Measurements from ENCODE around the gene INAVA.

Gene INAVA

GRCh38 chr1:200901350-200901749, 6.7 kb downstream of the INAVA start:
- no peaks in the 10 kb centered on the region for H3K9me3 ChIP-seq (ENCODE audit: low read length)
- no peak overlapping the region for H3K27ac ChIP-seq (ENCODE audit: low read depth, low read length)
- H3K27me3 ChIP-seq (ENCODE audit: control insufficient read depth in 1 of 2, insufficient read depth in 2 of 2, low read length in 2 of 2), result peaks cover 0 to 4% of the 10 kb centered on the region in 2 donors
- H3K4me1 ChIP-seq (ENCODE audit: insufficient read depth, low read length), result no peaks in the 10 kb centered on the region
- no peak overlapping the region for H3K9ac ChIP-seq (ENCODE audit: low read length)
- no peaks in the 10 kb centered on the region for H3K36me3 ChIP-seq (ENCODE audit: insufficient read depth, low read length)
- H3K4me3 ChIP-seq (ENCODE audit: low read depth in 1 of 2, low read length in 2 of 2), result no peak overlapping the region

- no peak overlapping the region for H3K9ac ChIP-seq (ENCODE audit: low read length)
- no peaks in the 10 kb centered on the region for H3K9me3 ChIP-seq (ENCODE audit: low read length)
Observed at GRCh38 chr1:200901796-200902444, 7.2 kb downstream of the INAVA start.

GRCh38 chr1:200903793-200904192, 9.1 kb downstream of the INAVA start:
- H3K4me3 ChIP-seq (ENCODE audit: low read depth in 1 of 2, low read length in 2 of 2), result no peak overlapping the region
- H3K9me3 ChIP-seq (ENCODE audit: low read length), result no peaks in the 10 kb centered on the region
- H3K27me3 ChIP-seq (ENCODE audit: control insufficient read depth in 1 of 2, insufficient read depth in 2 of 2, low read length in 2 of 2), result peaks cover 0 to 4% of the 10 kb centered on the region in 2 donors
- no peak overlapping the region for H3K27ac ChIP-seq (ENCODE audit: low read depth, low read length)
- H3K9ac ChIP-seq (ENCODE audit: low read length), result no peak overlapping the region
- no peaks in the 10 kb centered on the region for H3K4me1 ChIP-seq (ENCODE audit: insufficient read depth, low read length)
- no peaks in the 10 kb centered on the region for H3K36me3 ChIP-seq (ENCODE audit: insufficient read depth, low read length)

More at GRCh38 chr1:200901796-200902444, 7.2 kb downstream of the INAVA start:
- no peaks in the 10 kb centered on the region for H3K4me1 ChIP-seq (ENCODE audit: insufficient read depth, low read length)
- no peaks in the 10 kb centered on the region for H3K36me3 ChIP-seq (ENCODE audit: insufficient read depth, low read length)
- H3K27me3 ChIP-seq (ENCODE audit: control insufficient read depth in 1 of 2, insufficient read depth in 2 of 2, low read length in 2 of 2), result peaks cover 0 to 4% of the 10 kb centered on the region in 2 donors
- no peak overlapping the region for H3K4me3 ChIP-seq (ENCODE audit: low read depth in 1 of 2, low read length in 2 of 2)
- no peak overlapping the region for H3K27ac ChIP-seq (ENCODE audit: low read depth, low read length)

DNA sequence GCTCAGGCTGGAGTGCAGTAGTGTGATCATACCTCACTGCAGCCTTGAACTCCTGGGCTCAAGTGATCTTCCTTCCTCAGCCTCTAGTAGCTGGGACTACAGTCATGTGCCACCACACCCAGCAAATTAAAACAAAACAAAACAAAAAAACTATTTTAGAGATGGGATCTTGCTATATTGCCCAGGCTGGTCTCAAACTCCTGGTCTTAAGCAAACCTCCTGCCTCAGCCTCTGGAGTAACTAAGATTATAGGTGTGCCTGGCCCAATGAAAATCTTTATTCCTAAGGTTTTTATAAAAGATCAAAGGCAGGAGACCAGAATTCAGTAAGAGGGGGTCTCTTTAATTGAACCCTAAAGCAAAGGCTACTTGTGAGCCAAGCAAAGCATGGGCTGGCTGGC, 10.1 kb downstream of the INAVA start:
- Histone ChIP-seq H3K27ac (ENCODE audit: low read depth, low read length) (no peak overlapping the region), H3K9ac (ENCODE audit: low read length) (no peak overlapping the region), H3K36me3 (ENCODE audit: insufficient read depth, low read length) (no peaks in the 10 kb centered on the region), H3K4me3 (ENCODE audit: low read depth in 1 of 2, low read length in 2 of 2) (no peak overlapping the region), H3K27me3 (ENCODE audit: control insufficient read depth in 1 of 2, insufficient read depth in 2 of 2, low read length in 2 of 2) (peaks cover 0 to 4% of the 10 kb centered on the region in 2 donors), H3K4me1 (ENCODE audit: insufficient read depth, low read length) (no peaks in the 10 kb centered on the region), H3K9me3 (ENCODE audit: low read length) (no peaks in the 10 kb centered on the region)

DNA sequence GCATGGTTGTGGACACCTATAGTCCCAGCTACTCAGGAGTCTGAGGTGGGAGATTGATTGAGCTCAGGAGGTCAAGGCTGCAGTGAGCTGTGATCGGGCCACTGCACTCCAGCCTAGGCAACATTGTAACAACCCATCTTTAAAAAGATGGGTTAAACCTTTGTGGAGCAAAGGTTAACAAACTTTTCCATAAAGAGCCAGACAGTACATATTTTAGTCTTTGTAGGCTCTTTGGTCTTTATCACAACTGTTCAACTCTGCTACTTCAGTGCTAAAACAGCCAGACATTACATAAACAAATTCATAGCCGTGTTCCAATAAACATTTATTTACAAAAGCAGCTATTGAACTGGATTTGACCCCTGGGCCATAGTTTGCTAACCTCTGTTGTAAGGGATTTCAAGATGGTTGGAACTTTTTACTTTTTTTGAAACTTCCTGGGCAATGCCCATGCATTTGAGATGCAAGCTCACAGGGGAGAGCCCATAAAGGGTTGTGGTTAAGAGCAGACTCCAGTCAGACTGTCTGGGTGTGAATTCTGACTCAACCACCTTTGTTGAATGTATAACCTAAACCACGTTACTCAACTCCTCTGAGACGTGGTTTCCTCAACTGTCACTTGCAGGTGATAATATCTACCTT, 10.8 kb downstream of the INAVA start:
- Histone ChIP-seq H3K9me3 (ENCODE audit: low read length) (no peaks in the 10 kb centered on the region), H3K27me3 (ENCODE audit: control insufficient read depth in 1 of 2, insufficient read depth in 2 of 2, low read length in 2 of 2) (no peaks in the 10 kb centered on the region), H3K36me3 (ENCODE audit: insufficient read depth, low read length) (no peaks in the 10 kb centered on the region), H3K27ac (ENCODE audit: low read depth, low read length) (no peak overlapping the region), H3K4me1 (ENCODE audit: insufficient read depth, low read length) (no peaks in the 10 kb centered on the region), H3K4me3 (ENCODE audit: low read depth in 1 of 2, low read length in 2 of 2) (no peak overlapping the region), H3K9ac (ENCODE audit: low read length) (no peak overlapping the region)

DNA sequence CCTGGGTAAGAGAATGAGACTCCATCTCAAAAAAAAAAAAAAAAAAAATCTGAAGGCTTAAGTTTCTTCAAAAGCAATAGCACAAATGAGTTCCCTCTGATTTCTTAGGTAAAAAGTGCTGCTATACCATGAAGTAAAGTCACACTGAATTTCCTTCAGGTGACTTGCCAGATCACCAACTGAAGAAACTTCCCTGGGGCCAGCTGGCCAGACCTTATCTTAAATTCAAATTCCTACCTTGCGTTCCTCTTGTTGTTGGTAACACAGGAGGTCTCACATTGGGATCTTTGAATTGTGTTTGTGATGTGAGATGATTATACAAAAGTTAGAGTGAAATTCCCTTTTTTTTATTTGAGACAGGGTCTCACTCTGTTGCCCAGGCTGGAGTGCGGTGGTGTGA, 11.8 kb downstream of the INAVA start:
- Histone ChIP-seq H3K9me3 (ENCODE audit: low read length) (no peaks in the 10 kb centered on the region), H3K36me3 (ENCODE audit: insufficient read depth, low read length) (no peaks in the 10 kb centered on the region), H3K27ac (ENCODE audit: low read depth, low read length) (no peak overlapping the region), H3K4me1 (ENCODE audit: insufficient read depth, low read length) (no peaks in the 10 kb centered on the region), H3K4me3 (ENCODE audit: low read depth in 1 of 2, low read length in 2 of 2) (no peak overlapping the region), H3K9ac (ENCODE audit: low read length) (no peak overlapping the region), H3K27me3 (ENCODE audit: control insufficient read depth in 1 of 2, insufficient read depth in 2 of 2, low read length in 2 of 2) (no peaks in the 10 kb centered on the region)

DNA sequence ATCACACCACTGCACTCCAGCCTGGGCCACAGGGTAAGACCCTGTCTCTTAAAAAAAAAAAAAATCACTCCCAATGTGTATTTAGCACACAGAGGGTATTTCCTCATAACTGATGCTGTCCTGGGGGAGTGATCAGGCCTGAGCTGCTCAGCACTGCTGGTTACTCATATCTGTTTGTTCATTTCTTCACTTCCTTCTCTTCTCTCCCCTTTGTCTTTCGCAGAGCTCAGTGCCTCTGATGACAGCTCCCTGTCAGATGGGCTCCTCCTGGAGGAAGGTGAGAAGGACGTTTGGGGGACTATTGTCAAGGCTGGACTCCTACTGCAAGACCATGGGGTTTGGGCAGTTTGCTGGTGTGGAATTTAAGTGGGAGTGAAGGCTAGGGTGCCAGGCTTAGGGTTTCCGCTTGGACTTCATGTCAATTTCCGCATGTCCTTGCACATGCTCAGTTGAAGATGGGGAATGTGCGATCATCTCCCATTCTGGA, 13.0 kb downstream of the INAVA start:
- H3K4me1 ChIP-seq (ENCODE audit: insufficient read depth, low read length), result no peaks in the 10 kb centered on the region
- no peak overlapping the region for H3K27ac ChIP-seq (ENCODE audit: low read depth, low read length)
- H3K4me3 ChIP-seq (ENCODE audit: low read depth in 1 of 2, low read length in 2 of 2), result no peak overlapping the region
- no peaks in the 10 kb centered on the region for H3K36me3 ChIP-seq (ENCODE audit: insufficient read depth, low read length)
- H3K9ac ChIP-seq (ENCODE audit: low read length), result no peak overlapping the region
- no peaks in the 10 kb centered on the region for H3K9me3 ChIP-seq (ENCODE audit: low read length)
- H3K27me3 ChIP-seq (ENCODE audit: control insufficient read depth in 1 of 2, insufficient read depth in 2 of 2, low read length in 2 of 2), result no peaks in the 10 kb centered on the region

- Histone ChIP-seq H3K27ac (ENCODE audit: low read depth, low read length) (no peak overlapping the region), H3K4me3 (ENCODE audit: low read depth in 1 of 2, low read length in 2 of 2) (no peak overlapping the region), H3K27me3 (ENCODE audit: control insufficient read depth in 1 of 2, insufficient read depth in 2 of 2, low read length in 2 of 2) (no peaks in the 10 kb centered on the region), H3K9me3 (ENCODE audit: low read length) (no peaks in the 10 kb centered on the region), H3K9ac (ENCODE audit: low read length) (no peak overlapping the region), H3K4me1 (ENCODE audit: insufficient read depth, low read length) (no peaks in the 10 kb centered on the region), H3K36me3 (ENCODE audit: insufficient read depth, low read length) (no peaks in the 10 kb centered on the region)
Observed at GRCh38 chr1:200908191-200908868, 13.6 kb downstream of the INAVA start.

- no peak overlapping the region for H3K27ac ChIP-seq (ENCODE audit: low read depth, low read length)
- no peaks in the 10 kb centered on the region for H3K4me1 ChIP-seq (ENCODE audit: insufficient read depth, low read length)
- H3K9ac ChIP-seq (ENCODE audit: low read length), result no peak overlapping the region
Observed at GRCh38 chr1:200909071-200909470, 14.4 kb downstream of the INAVA start.

GRCh38 chr1:200909757-200910239, 15.1 kb downstream of the INAVA start:
- Histone ChIP-seq H3K27ac (ENCODE audit: low read depth, low read length) (no peak overlapping the region), H3K4me1 (ENCODE audit: insufficient read depth, low read length) (no peaks in the 10 kb centered on the region), H3K9ac (ENCODE audit: low read length) (no peak overlapping the region), H3K27me3 (ENCODE audit: control insufficient read depth in 1 of 2, insufficient read depth in 2 of 2, low read length in 2 of 2) (no peaks in the 10 kb centered on the region), H3K9me3 (ENCODE audit: low read length) (no peaks in the 10 kb centered on the region), H3K4me3 (ENCODE audit: low read depth in 1 of 2, low read length in 2 of 2) (no peak overlapping the region), H3K36me3 (ENCODE audit: insufficient read depth, low read length) (no peaks in the 10 kb centered on the region)

More at GRCh38 chr1:200909071-200909470, 14.4 kb downstream of the INAVA start:
- H3K27me3 ChIP-seq (ENCODE audit: control insufficient read depth in 1 of 2, insufficient read depth in 2 of 2, low read length in 2 of 2), result no peaks in the 10 kb centered on the region
- H3K36me3 ChIP-seq (ENCODE audit: insufficient read depth, low read length), result no peaks in the 10 kb centered on the region
- H3K4me3 ChIP-seq (ENCODE audit: low read depth in 1 of 2, low read length in 2 of 2), result no peak overlapping the region
- H3K9me3 ChIP-seq (ENCODE audit: low read length), result no peaks in the 10 kb centered on the region

GRCh38 chr1:200911361-200911760, 16.7 kb downstream of the INAVA start:
- Histone ChIP-seq H3K9ac (ENCODE audit: low read length) (no peak overlapping the region), H3K27ac (ENCODE audit: low read depth, low read length) (no peak overlapping the region), H3K4me1 (ENCODE audit: insufficient read depth, low read length) (no peaks in the 10 kb centered on the region), H3K4me3 (ENCODE audit: low read depth in 1 of 2, low read length in 2 of 2) (no peak overlapping the region), H3K27me3 (ENCODE audit: control insufficient read depth in 1 of 2, insufficient read depth in 2 of 2, low read length in 2 of 2) (peaks cover 0 to 3% of the 10 kb centered on the region in 2 donors), H3K36me3 (ENCODE audit: insufficient read depth, low read length) (no peaks in the 10 kb centered on the region), H3K9me3 (ENCODE audit: low read length) (no peaks in the 10 kb centered on the region)

All from muscle layer of colon (tissue), 2 donors.